Ascending aorta (tissue), 2 donors: ENCODE measurements around the gene DEUP1. TPM values are rescaled to one million over a fixed set of nuclear protein-coding genes. Genes with fewer than 3 reads are reported as not detected.

Source experiments
- DNase-seq, 2 donors: peaks; one replicate each; pipeline ENCODE4 v3.0.0-alpha.2; 2019; ENCODE audit warnings: low spot score in 2 of 2
- H3K27ac ChIP-seq, 2 donors: fragments of 200-600 bp; sonication (generic); one replicate each; pipeline ENCODE4 v1.5.1; 2016 to 2017; ENCODE audit warnings: mild to moderate bottlenecking in 1 of 2
- H3K27me3 ChIP-seq: fragments of 200-600 bp; sonication (generic); one replicate; pipeline ENCODE4 v1.5.1; 2017
- H3K36me3 ChIP-seq, 2 donors: fragments of 200-600 bp; sonication (generic); one replicate each; pipeline ENCODE4 v1.5.1; 2016
- H3K4me1 ChIP-seq, 2 donors: fragments of 200-600 bp; sonication (generic); one replicate each; pipeline ENCODE4 v1.5.1; 2016 to 2017; ENCODE audit warnings: mild to moderate bottlenecking in 1 of 2
- H3K4me3 ChIP-seq, 2 donors: fragments of 200-600 bp; sonication (generic); one replicate each; pipeline ENCODE4 v1.5.1; 2016 to 2017; ENCODE audit warnings: mild to moderate bottlenecking in 1 of 2
- H3K9me3 ChIP-seq, 2 donors: fragments of 200-600 bp; sonication (generic); one replicate each; pipeline ENCODE4 v1.5.1; 2016
- intact Hi-C: fragments of 100-400 bp; cut with DNase I; formaldehyde crosslinking; loops from one replicate; pipeline ENCODE4 v1.15.1; 2023
- total RNA-seq: library from RNA; depleted of rRNA; stranded (reverse); fragments of >200 nt; gene quantifications from one replicate; pipeline ENCODE4 v1.1.0, GENCODE V29; 2016
- TF ChIP-seq, protein P1 (sequence below), 3 experiments: fragments of 200-600 bp in 2 of 3; fragments of 450-650 bp in 1 of 3; sonication (generic) in 2 of 3; IDR thresholded peaks; one replicate each; pipeline ENCODE4 v1.5.1; 2016 to 2019; ENCODE audit warnings: antibody characterized with exemption in 3 of 3, mild to moderate bottlenecking in 1 of 3, moderate library complexity in 1 of 3

Gene DEUP1, protein sequence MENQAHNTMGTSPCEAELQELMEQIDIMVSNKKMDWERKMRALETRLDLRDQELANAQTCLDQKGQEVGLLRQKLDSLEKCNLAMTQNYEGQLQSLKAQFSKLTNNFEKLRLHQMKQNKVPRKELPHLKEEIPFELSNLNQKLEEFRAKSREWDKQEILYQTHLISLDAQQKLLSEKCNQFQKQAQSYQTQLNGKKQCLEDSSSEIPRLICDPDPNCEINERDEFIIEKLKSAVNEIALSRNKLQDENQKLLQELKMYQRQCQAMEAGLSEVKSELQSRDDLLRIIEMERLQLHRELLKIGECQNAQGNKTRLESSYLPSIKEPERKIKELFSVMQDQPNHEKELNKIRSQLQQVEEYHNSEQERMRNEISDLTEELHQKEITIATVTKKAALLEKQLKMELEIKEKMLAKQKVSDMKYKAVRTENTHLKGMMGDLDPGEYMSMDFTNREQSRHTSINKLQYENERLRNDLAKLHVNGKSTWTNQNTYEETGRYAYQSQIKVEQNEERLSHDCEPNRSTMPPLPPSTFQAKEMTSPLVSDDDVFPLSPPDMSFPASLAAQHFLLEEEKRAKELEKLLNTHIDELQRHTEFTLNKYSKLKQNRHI
- not detected for total RNA-seq

DNA sequence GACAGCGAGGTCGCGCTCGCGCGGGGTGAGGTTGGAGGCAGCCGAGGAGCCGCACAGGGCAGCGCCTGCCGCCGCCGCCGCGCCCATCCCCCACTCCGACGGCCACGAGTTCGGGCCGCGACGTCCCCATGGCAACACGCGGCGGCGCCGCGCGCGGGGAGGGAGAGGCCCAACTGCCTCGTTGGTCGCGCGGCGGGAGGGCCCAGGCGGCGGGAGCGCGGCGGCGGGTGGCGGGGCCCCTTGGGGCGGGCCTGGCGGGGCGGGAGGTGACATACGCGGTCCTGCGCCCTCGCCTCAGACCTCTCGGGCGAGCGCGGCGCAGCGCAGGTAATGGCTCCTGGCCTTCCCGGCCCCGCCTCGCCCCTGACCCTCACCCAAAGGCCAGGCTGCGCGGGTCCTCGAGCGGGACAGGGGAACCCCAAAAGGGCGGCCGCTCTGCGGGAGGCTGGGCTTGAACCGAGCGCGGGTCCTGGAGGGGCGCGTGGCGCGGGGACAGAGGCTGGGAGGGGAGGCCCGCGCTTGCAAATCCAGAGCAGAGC is at the start of gene DEUP1:
Gene DEUP1 (plus strand): TSS at position 297 of the 539 bp plus-strand sequence. CDS start 1,518 bp downstream, outside the sequence.
- H3K9me3 ChIP-seq: no peaks in the 10 kb centered on the region
- H3K36me3 ChIP-seq: no peaks in the 10 kb centered on the region
- no peaks in the 10 kb centered on the region for H3K27me3 ChIP-seq
- peak in 1 of 2 donors; percentile 60 for DNase-seq
- TF ChIP-seq, protein P1, sequence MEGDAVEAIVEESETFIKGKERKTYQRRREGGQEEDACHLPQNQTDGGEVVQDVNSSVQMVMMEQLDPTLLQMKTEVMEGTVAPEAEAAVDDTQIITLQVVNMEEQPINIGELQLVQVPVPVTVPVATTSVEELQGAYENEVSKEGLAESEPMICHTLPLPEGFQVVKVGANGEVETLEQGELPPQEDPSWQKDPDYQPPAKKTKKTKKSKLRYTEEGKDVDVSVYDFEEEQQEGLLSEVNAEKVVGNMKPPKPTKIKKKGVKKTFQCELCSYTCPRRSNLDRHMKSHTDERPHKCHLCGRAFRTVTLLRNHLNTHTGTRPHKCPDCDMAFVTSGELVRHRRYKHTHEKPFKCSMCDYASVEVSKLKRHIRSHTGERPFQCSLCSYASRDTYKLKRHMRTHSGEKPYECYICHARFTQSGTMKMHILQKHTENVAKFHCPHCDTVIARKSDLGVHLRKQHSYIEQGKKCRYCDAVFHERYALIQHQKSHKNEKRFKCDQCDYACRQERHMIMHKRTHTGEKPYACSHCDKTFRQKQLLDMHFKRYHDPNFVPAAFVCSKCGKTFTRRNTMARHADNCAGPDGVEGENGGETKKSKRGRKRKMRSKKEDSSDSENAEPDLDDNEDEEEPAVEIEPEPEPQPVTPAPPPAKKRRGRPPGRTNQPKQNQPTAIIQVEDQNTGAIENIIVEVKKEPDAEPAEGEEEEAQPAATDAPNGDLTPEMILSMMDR (IDR thresholded peaks at IDR 0.05): no peak
- H3K4me1 ChIP-seq: no peaks in the 10 kb centered on the region
- peak within 1 kb of the TSS; percentile 46 to 64 for H3K4me3 ChIP-seq
- intact Hi-C loops: no loop called here
- H3K27ac ChIP-seq: no peak within 1 kb of the TSS

GRCh38 chr11:93285430-93285829 is 45.1 kb upstream of the DEUP1 start:
- H3K9me3 ChIP-seq: no peaks in the 10 kb centered on the region
- no peak for DNase-seq
- no peaks in the 10 kb centered on the region for H3K36me3 ChIP-seq
- TF ChIP-seq, protein P1 (IDR thresholded peaks at IDR 0.05): no peak
- H3K4me3 ChIP-seq: no peak overlapping the region
- H3K4me1 ChIP-seq: no peaks in the 10 kb centered on the region
- no peak overlapping the region for H3K27ac ChIP-seq
- no peaks in the 10 kb centered on the region for H3K27me3 ChIP-seq
- intact Hi-C loops: no loop called here

GRCh38 chr11:93287434-93287833 is 43.1 kb upstream of the DEUP1 start:
- TF ChIP-seq, protein P1 (IDR thresholded peaks at IDR 0.05): no peak
- Histone ChIP-seq H3K27me3 (no peaks in the 10 kb centered on the region), H3K9me3 (no peaks in the 10 kb centered on the region), H3K27ac (no peak overlapping the region), H3K4me3 (no peak overlapping the region), H3K4me1 (no peaks in the 10 kb centered on the region), H3K36me3 (no peaks in the 10 kb centered on the region)
- no peak for DNase-seq
- intact Hi-C loops: no loop called here

- no peak overlapping the region for H3K4me3 ChIP-seq
- TF ChIP-seq, protein P1 (IDR thresholded peaks at IDR 0.05): no peak
- DNase-seq: no peak
- intact Hi-C loops: no loop called here
- no peaks in the 10 kb centered on the region for H3K27me3 ChIP-seq
- no peaks in the 10 kb centered on the region for H3K36me3 ChIP-seq
- H3K4me1 ChIP-seq: no peaks in the 10 kb centered on the region
- H3K9me3 ChIP-seq: no peaks in the 10 kb centered on the region
- H3K27ac ChIP-seq: no peak overlapping the region
These were observed 42.5 kb upstream of the DEUP1 start for GRCh38 chr11:93288079-93288478.

DNA sequence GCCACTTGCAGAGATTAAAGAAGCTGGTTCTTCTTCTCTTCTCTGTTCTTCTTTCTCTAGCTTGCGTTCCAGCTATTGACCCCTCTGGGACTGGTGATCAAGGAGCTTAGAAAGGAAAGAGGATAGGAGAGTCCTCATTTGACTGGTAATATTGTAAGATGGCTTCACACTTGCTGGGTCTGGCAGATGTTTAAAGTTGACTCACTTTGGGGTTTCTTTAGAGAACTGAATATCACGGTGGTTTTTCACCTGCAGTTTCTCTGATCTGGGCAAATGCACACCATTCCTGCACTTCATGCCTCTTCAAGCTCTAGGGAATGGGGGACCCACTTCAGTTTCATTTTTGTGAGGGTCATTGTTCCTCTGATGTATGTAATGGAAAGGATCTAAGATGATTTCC is 41.8 kb upstream of the DEUP1 start:
- TF ChIP-seq, protein P1 (IDR thresholded peaks at IDR 0.05): no peak
- Histone ChIP-seq H3K36me3 (no peaks in the 10 kb centered on the region), H3K4me1 (no peaks in the 10 kb centered on the region), H3K9me3 (no peaks in the 10 kb centered on the region), H3K27me3 (no peaks in the 10 kb centered on the region), H3K4me3 (no peak overlapping the region), H3K27ac (no peak overlapping the region)
- DNase-seq: no peak
- intact Hi-C loops: no loop called here
